ENCODE data around the gene ZSCAN20.

The ZSCAN20 gene

DNA sequence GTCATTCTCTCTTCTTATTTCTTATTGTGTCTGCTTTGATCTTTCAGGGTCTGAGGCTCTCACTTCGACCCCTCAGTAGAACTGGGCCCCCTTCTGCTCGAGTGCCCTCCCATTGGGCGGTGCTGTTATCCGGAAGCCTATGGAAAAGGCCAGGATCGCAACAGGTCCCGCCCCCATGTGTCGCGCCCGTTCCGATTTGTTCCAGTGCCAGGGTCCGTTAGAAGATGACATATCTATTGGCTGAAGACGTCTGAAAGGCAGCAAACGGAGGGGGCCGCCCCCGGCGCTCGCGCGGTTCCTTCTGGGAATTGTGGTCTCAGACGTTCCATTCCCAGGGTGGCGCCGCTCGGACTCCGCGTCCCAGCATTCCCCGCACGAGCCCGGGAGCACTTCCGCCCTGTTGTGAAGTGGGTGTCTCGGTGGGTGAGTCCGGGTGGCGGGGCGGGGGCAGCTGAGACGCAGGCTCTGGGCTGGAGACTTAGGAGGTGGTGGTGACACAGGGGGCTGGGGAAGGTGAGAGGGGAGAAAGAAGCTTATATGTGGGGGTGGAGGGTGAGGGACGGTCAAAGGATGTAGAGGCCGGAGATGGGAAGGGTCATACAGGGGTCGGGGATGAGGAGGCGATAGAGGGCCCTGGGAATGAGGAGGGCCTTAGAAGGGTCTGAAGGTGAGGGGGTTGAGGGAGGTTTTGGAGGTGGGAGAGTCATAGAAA is at the start of gene ZSCAN20:
Gene ZSCAN20, plus strand, starts transcription at position 377 of the 712 bp plus-strand sequence. CDS start 6,644 bp downstream, outside the sequence.
- DNase-seq (ENCODE audit: low read depth in 4 of 4, low spot score in 1 of 4) = peak; percentile 74 to 88 (median 81)

DNA sequence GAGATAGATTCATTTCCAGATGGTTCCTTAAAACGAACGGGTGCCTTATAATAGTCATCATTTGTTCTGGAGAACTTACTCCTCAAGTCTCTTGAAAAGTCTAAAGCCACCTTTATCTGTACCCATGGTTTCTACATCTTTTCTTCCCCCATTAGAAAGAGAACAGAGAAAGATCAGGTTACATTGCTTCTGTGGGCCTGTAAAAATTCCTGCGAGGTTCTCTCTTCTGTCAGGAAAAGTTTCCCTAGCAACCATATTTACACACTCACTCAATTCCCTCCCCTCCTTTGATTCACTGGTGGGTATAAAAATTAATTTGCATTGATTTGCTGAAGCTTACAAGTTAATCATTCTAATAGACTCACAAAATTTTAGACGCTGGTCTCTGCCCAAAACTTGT is 48.2 kb upstream of the ZSCAN20 start:
- no peak for DNase-seq (ENCODE audit: low read depth in 4 of 4, low spot score in 1 of 4)

- DNase-seq (ENCODE audit: low read depth in 4 of 4, low spot score in 1 of 4) = no peak
Observed at GRCh38 chr1:33424610-33425009, 47.8 kb upstream of the ZSCAN20 start.

DNA sequence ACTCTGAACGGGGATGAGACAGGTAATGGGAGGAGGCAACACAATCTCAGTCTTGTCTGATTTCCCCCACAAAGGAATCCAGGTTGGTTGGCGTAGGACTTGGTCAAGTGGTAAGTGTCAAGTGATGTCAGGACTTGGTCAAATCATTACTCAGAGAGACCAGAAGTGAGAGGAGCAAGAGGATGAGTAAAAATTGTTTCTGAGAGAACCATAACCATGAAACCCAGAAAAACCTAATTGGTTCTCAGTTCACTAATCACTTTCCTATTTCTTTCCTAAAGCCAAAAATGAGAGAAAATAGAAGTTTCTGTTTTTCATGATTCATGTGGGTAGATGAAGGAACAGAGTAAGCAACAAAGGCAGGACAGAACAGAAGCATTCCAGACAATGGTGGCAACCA is 46.5 kb upstream of the ZSCAN20 start:
- DNase-seq (ENCODE audit: low read depth in 4 of 4, low spot score in 1 of 4) = no peak

DNA sequence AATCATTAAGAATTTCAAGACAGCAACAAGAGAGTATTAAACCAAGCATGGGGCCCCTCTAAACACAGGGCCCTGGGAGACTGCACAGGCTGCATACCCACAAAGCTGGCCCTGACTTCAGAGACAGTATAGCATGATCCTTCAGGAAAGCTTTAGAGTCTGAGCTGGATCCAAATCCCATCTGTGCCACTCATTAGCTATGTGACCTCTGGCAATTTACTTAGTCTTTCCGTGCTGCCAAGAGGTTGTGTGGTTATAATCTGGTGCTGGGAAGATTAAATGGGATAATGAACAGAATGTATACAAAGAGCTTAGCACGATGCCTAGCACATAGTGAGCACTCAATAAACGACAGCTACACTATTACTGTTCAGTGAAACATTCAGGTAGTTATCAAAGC is 45.5 kb upstream of the ZSCAN20 start:
- no peak for DNase-seq (ENCODE audit: low read depth in 4 of 4, low spot score in 1 of 4)

- no peak for DNase-seq (ENCODE audit: low read depth in 4 of 4, low spot score in 1 of 4)
Observed at GRCh38 chr1:33428661-33429060, 43.8 kb upstream of the ZSCAN20 start.

DNA sequence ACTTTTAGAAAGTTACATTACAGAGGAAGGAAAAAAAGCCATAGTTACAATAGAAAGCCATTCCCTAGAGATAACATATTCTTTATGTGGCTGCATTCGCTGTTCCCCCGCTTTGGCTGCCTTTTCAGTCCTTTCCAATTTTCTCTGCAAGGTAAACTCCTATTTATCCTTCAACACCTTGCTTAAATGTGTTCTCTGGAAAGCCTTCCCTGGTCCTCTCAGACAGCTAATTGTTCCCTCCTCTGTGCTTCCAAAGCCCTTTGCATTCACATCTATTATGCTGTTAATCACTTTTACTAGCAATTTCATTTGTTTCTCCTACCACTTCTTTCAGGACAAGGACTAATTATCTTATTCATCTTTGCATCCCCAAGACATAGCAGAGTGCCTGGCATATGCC is 43.1 kb upstream of the ZSCAN20 start:
- no peak for DNase-seq (ENCODE audit: low read depth in 4 of 4, low spot score in 1 of 4)

- no peak for DNase-seq (ENCODE audit: low read depth in 4 of 4, low spot score in 1 of 4)
Observed at GRCh38 chr1:33429856-33430691, 42.4 kb upstream of the ZSCAN20 start.

GRCh38 chr1:33430692-33431593 is 41.5 kb upstream of the ZSCAN20 start, which contains the start of gene PHC2:
Gene PHC2 (minus strand): TSS chr1:33431095. CDS start chr1:33375539, 55,556 bp downstream.
- DNase-seq (ENCODE audit: low read depth in 4 of 4, low spot score in 1 of 4) = peak; percentile 73 to 89 (median 86)

DNA sequence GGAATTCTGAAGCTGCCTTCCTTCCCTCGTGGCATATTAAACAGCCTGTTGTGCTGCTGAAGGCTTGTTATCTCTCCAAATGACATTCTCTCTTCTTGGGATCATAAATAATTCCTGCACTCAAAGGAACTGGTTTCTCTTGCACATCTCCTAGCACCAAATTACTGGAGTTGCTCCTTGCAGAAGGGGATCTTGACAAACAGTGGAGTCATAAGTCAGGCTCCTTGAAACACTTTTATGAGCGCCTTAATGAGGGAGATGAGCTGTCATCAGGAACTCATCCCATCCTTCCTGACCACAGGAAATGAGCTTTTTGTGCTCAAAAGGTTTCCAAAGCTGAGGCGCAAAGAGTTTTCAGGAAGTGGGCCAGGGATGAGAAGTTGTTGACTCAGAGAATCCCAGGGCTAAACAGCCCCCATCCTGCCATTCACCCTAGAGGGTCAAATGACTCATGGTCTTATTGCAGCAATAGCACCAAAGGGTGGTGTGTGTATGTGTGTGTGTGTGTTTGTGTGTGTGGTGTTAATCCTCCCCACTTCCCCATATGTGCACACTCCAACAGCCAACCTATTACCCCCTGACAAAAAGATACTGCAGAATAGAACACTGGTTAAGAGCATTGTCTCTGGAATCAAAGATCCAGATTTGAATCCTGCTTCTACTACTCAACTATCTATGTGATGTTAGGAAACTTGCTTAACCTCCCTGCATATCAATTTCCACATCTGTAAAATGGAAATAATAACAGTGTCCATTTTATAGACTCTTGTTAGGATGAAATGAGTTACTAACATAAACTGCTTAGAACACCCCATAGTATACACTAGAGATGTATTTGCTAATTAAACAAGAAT is 38.7 kb upstream of the ZSCAN20 start:
- DNase-seq (ENCODE audit: low read depth in 4 of 4, low spot score in 1 of 4) = no peak

- DNase-seq (ENCODE audit: low read depth in 4 of 4, low spot score in 1 of 4) = no peak
Observed at GRCh38 chr1:33434363-33434750, 38.1 kb upstream of the ZSCAN20 start.

- DNase-seq (ENCODE audit: low read depth in 4 of 4, low spot score in 1 of 4) = no peak
Observed at GRCh38 chr1:33435096-33435820, 37.2 kb upstream of the ZSCAN20 start.

- no peak for DNase-seq (ENCODE audit: low read depth in 4 of 4, low spot score in 1 of 4)
Observed at GRCh38 chr1:33436557-33437285, 35.7 kb upstream of the ZSCAN20 start.

- DNase-seq (ENCODE audit: low read depth in 4 of 4, low spot score in 1 of 4) = no peak
Observed at GRCh38 chr1:33438364-33439160, 33.9 kb upstream of the ZSCAN20 start.

GRCh38 chr1:33439662-33440061 is 32.8 kb upstream of the ZSCAN20 start:
- DNase-seq (ENCODE audit: low read depth in 4 of 4, low spot score in 1 of 4) = no peak

GRCh38 chr1:33441088-33441745 is 31.2 kb upstream of the ZSCAN20 start:
- DNase-seq (ENCODE audit: low read depth in 4 of 4, low spot score in 1 of 4) = no peak

GRCh38 chr1:33442141-33442540 is 30.3 kb upstream of the ZSCAN20 start:
- no peak for DNase-seq (ENCODE audit: low read depth in 4 of 4, low spot score in 1 of 4)

Data from stimulated activated CD4-positive, alpha-beta T cell treated with anti-CD3 and anti-CD28 coated beads, Interleukin-1b, Interleukin-23, amount 100 ng/mL, for 24 hours (primary cell).